ENCODE data around the gene ANGPT4.

- TF ChIP-seq CTCF (conservative IDR thresholded peaks at IDR 0.05) = no peak
- no peak for TF ChIP-seq EZH2 (IDR thresholded peaks at IDR 0.05; ENCODE audit: low read depth)
Observed at GRCh38 chr20:933029-933428, 16.9 kb upstream of the ANGPT4 start.
